Rectal smooth muscle tissue (tissue), 1 donor: Measurements from ENCODE around the gene RPL34.

Source experiments
- H3K27ac ChIP-seq: one replicate; pipeline ENCODE4 v1.7.0; 2013; ENCODE audit warnings: low read depth, low read length, inconsistent platforms
- H3K27me3 ChIP-seq: one replicate; pipeline ENCODE4 v1.7.0; 2013; ENCODE audit warnings: low read length; ENCODE audit not compliant: control insufficient read depth, insufficient read depth
- H3K36me3 ChIP-seq: one replicate; pipeline ENCODE4 v1.7.0; 2013; ENCODE audit warnings: low read length; ENCODE audit not compliant: control insufficient read depth, insufficient read depth
- H3K4me1 ChIP-seq: one replicate; pipeline ENCODE4 v1.7.0; 2013; ENCODE audit warnings: low read length; ENCODE audit not compliant: control insufficient read depth, insufficient read depth
- H3K4me3 ChIP-seq: one replicate; pipeline ENCODE4 v1.7.0; 2013; ENCODE audit warnings: low read length
- H3K9ac ChIP-seq: one replicate; pipeline ENCODE4 v1.7.0; 2013; ENCODE audit warnings: low read length

RPL34 gene

GRCh38 chr4:108635070-108635655, 14.8 kb downstream of the RPL34 start:
- Histone ChIP-seq H3K27me3 (no peaks in the 10 kb centered on the region), H3K4me1 (no peaks in the 10 kb centered on the region), H3K9ac (no peak overlapping the region), H3K4me3 (no peak overlapping the region), H3K27ac (no peak overlapping the region), H3K36me3 (peaks cover 4% of the 10 kb centered on the region)

- no peak overlapping the region for H3K27ac ChIP-seq
- H3K4me3 ChIP-seq = no peak overlapping the region
- no peaks in the 10 kb centered on the region for H3K27me3 ChIP-seq
- no peak overlapping the region for H3K9ac ChIP-seq
- H3K36me3 ChIP-seq = peaks cover 4% of the 10 kb centered on the region
- no peaks in the 10 kb centered on the region for H3K4me1 ChIP-seq
Measured at GRCh38 chr4:108636246-108636645, 15.9 kb downstream of the RPL34 start.

- H3K9ac ChIP-seq = no peak overlapping the region
- H3K36me3 ChIP-seq = no peaks in the 10 kb centered on the region
- no peak overlapping the region for H3K27ac ChIP-seq
- H3K4me3 ChIP-seq = no peak overlapping the region
- no peaks in the 10 kb centered on the region for H3K4me1 ChIP-seq
- H3K27me3 ChIP-seq = no peaks in the 10 kb centered on the region
Measured at GRCh38 chr4:108637856-108638255, 17.5 kb downstream of the RPL34 start.

- Histone ChIP-seq H3K4me1 (no peaks in the 10 kb centered on the region), H3K9ac (no peak overlapping the region), H3K36me3 (no peaks in the 10 kb centered on the region), H3K27ac (no peak overlapping the region), H3K27me3 (no peaks in the 10 kb centered on the region), H3K4me3 (no peak overlapping the region)
Measured at GRCh38 chr4:108644237-108644636, 23.9 kb downstream of the RPL34 start.

- H3K36me3 ChIP-seq = no peaks in the 10 kb centered on the region
- no peak overlapping the region for H3K27ac ChIP-seq
- peaks cover 4% of the 10 kb centered on the region for H3K4me1 ChIP-seq
- H3K9ac ChIP-seq = no peak overlapping the region
- no peak overlapping the region for H3K4me3 ChIP-seq
- no peaks in the 10 kb centered on the region for H3K27me3 ChIP-seq
Measured at GRCh38 chr4:108646706-108647105, 26.3 kb downstream of the RPL34 start.

- Histone ChIP-seq H3K4me1 (peaks cover 4% of the 10 kb centered on the region), H3K36me3 (no peaks in the 10 kb centered on the region), H3K27me3 (no peaks in the 10 kb centered on the region), H3K4me3 (peak overlapping the region; percentile 94), H3K27ac (no peak overlapping the region), H3K9ac (no peak overlapping the region)
Measured at GRCh38 chr4:108649863-108650211, 29.5 kb downstream of the RPL34 start.

- Histone ChIP-seq H3K27ac (peak within 1 kb of the TSS; percentile 83), H3K36me3 (no peaks in the 10 kb centered on the region), H3K4me3 (peak within 1 kb of the TSS; percentile 94), H3K4me1 (peaks cover 4% of the 10 kb centered on the region), H3K27me3 (no peaks in the 10 kb centered on the region), H3K9ac (peak within 1 kb of the TSS; percentile 95)
Measured at GRCh38 chr4:108650212-108651013, 30.0 kb downstream of the RPL34 start, which contains the start of gene OSTC. TSS of gene OSTC (plus strand) at chr4:108650599. CDS start at chr4:108650656, 57 bp downstream.

- Histone ChIP-seq H3K27ac (peak overlapping the region; percentile 83), H3K4me1 (peaks cover 4% of the 10 kb centered on the region), H3K9ac (peak overlapping the region; percentile 95), H3K36me3 (no peaks in the 10 kb centered on the region), H3K4me3 (peak overlapping the region; percentile 94), H3K27me3 (no peaks in the 10 kb centered on the region)
Measured at GRCh38 chr4:108651014-108651791, 30.8 kb downstream of the RPL34 start.

GRCh38 chr4:108662629-108663028, 42.3 kb downstream of the RPL34 start:
- no peaks in the 10 kb centered on the region for H3K4me1 ChIP-seq
- peaks cover 8% of the 10 kb centered on the region for H3K36me3 ChIP-seq
- H3K9ac ChIP-seq = no peak overlapping the region
- no peaks in the 10 kb centered on the region for H3K27me3 ChIP-seq
- no peak overlapping the region for H3K27ac ChIP-seq
- no peak overlapping the region for H3K4me3 ChIP-seq

GRCh38 chr4:108674356-108674977, 54.1 kb downstream of the RPL34 start:
- H3K36me3 ChIP-seq = no peaks in the 10 kb centered on the region
- H3K4me3 ChIP-seq = no peak overlapping the region
- H3K4me1 ChIP-seq = no peaks in the 10 kb centered on the region
- H3K27ac ChIP-seq = no peak overlapping the region
- H3K9ac ChIP-seq = no peak overlapping the region
- H3K27me3 ChIP-seq = no peaks in the 10 kb centered on the region
